HUES48 (cell line): ENCODE data around the gene CEBPB.

ENCODE experiments used
- H3K27ac ChIP-seq: one replicate; pipeline ENCODE4 v1.7.0; 2013; ENCODE audit warnings: low read depth, low read length, inconsistent platforms
- H3K27me3 ChIP-seq: 2 replicates; pipeline ENCODE4 v1.6.1; 2013; ENCODE audit warnings: mild to moderate bottlenecking, low read length; ENCODE audit not compliant: control insufficient read depth, insufficient read depth
- H3K36me3 ChIP-seq: 2 replicates; pipeline ENCODE4 v1.6.1; 2013; ENCODE audit warnings: low read length; ENCODE audit not compliant: control insufficient read depth, insufficient read depth
- H3K4me1 ChIP-seq: 2 replicates; pipeline ENCODE4 v1.6.1; 2013; ENCODE audit warnings: mild to moderate bottlenecking, low read length; ENCODE audit not compliant: control insufficient read depth, insufficient read depth
- H3K4me3 ChIP-seq: 2 replicates; pipeline ENCODE4 v1.5.1; 2013; ENCODE audit warnings: mild to moderate bottlenecking, low read depth, low read length
- H3K9ac ChIP-seq: 2 replicates; pipeline ENCODE4 v1.6.1; 2013; ENCODE audit warnings: mild to moderate bottlenecking, low read depth, low read length, moderate library complexity
- H3K9me3 ChIP-seq: 2 replicates; pipeline ENCODE4 v1.6.1; 2013; ENCODE audit warnings: low read length; ENCODE audit not compliant: control insufficient read depth, insufficient read depth

The CEBPB gene

GRCh38 chr20:50216543-50217206, 26.0 kb downstream of the CEBPB start:
- H3K4me1 ChIP-seq = no peaks in the 10 kb centered on the region
- H3K9me3 ChIP-seq = no peaks in the 10 kb centered on the region
- H3K9ac ChIP-seq = no peak overlapping the region
- no peak overlapping the region for H3K27ac ChIP-seq
- no peaks in the 10 kb centered on the region for H3K27me3 ChIP-seq
- H3K4me3 ChIP-seq = no peak overlapping the region
- H3K36me3 ChIP-seq = no peaks in the 10 kb centered on the region

GRCh38 chr20:50217207-50217949, 26.7 kb downstream of the CEBPB start:
- H3K9me3 ChIP-seq = no peaks in the 10 kb centered on the region
- H3K36me3 ChIP-seq = no peaks in the 10 kb centered on the region
- no peak overlapping the region for H3K4me3 ChIP-seq
- no peak overlapping the region for H3K27ac ChIP-seq
- no peak overlapping the region for H3K9ac ChIP-seq
- no peaks in the 10 kb centered on the region for H3K27me3 ChIP-seq
- H3K4me1 ChIP-seq = no peaks in the 10 kb centered on the region

GRCh38 chr20:50218987-50219435, 28.4 kb downstream of the CEBPB start:
- Histone ChIP-seq H3K9me3 (no peaks in the 10 kb centered on the region), H3K4me1 (no peaks in the 10 kb centered on the region), H3K27me3 (no peaks in the 10 kb centered on the region), H3K9ac (no peak overlapping the region), H3K36me3 (no peaks in the 10 kb centered on the region), H3K27ac (no peak overlapping the region), H3K4me3 (no peak overlapping the region)

- Histone ChIP-seq H3K9ac (no peak overlapping the region), H3K27me3 (no peaks in the 10 kb centered on the region), H3K27ac (no peak overlapping the region), H3K4me1 (no peaks in the 10 kb centered on the region), H3K9me3 (no peaks in the 10 kb centered on the region), H3K4me3 (no peak overlapping the region), H3K36me3 (no peaks in the 10 kb centered on the region)
Observed at GRCh38 chr20:50219600-50219999, 29.0 kb downstream of the CEBPB start.

- no peaks in the 10 kb centered on the region for H3K4me1 ChIP-seq
- no peaks in the 10 kb centered on the region for H3K9me3 ChIP-seq
- H3K27me3 ChIP-seq = no peaks in the 10 kb centered on the region
- H3K36me3 ChIP-seq = no peaks in the 10 kb centered on the region
- H3K4me3 ChIP-seq = no peak overlapping the region
- H3K27ac ChIP-seq = no peak overlapping the region
- H3K9ac ChIP-seq = no peak overlapping the region
Observed at GRCh38 chr20:50220093-50220893, 29.7 kb downstream of the CEBPB start.

GRCh38 chr20:50220894-50221365, 30.3 kb downstream of the CEBPB start:
- H3K36me3 ChIP-seq = no peaks in the 10 kb centered on the region
- no peaks in the 10 kb centered on the region for H3K4me1 ChIP-seq
- no peaks in the 10 kb centered on the region for H3K9me3 ChIP-seq
- H3K27me3 ChIP-seq = no peaks in the 10 kb centered on the region
- no peak overlapping the region for H3K4me3 ChIP-seq
- no peak overlapping the region for H3K27ac ChIP-seq
- no peak overlapping the region for H3K9ac ChIP-seq

- H3K9ac ChIP-seq = no peak overlapping the region
- no peaks in the 10 kb centered on the region for H3K27me3 ChIP-seq
- H3K27ac ChIP-seq = no peak overlapping the region
- H3K36me3 ChIP-seq = no peaks in the 10 kb centered on the region
- no peak overlapping the region for H3K4me3 ChIP-seq
- H3K4me1 ChIP-seq = no peaks in the 10 kb centered on the region
- no peaks in the 10 kb centered on the region for H3K9me3 ChIP-seq
Observed at GRCh38 chr20:50221501-50222308, 31.1 kb downstream of the CEBPB start.

GRCh38 chr20:50222309-50223038, 31.8 kb downstream of the CEBPB start:
- Histone ChIP-seq H3K9ac (no peak overlapping the region), H3K4me3 (no peak overlapping the region), H3K36me3 (no peaks in the 10 kb centered on the region), H3K27ac (no peak overlapping the region), H3K27me3 (no peaks in the 10 kb centered on the region), H3K4me1 (no peaks in the 10 kb centered on the region), H3K9me3 (no peaks in the 10 kb centered on the region)

- Histone ChIP-seq H3K4me3 (no peak overlapping the region), H3K36me3 (no peaks in the 10 kb centered on the region), H3K9ac (no peak overlapping the region), H3K4me1 (no peaks in the 10 kb centered on the region), H3K27ac (no peak overlapping the region), H3K27me3 (no peaks in the 10 kb centered on the region), H3K9me3 (no peaks in the 10 kb centered on the region)
Observed at GRCh38 chr20:50223039-50224005, 32.7 kb downstream of the CEBPB start.
